Ishikawa (cell line): ENCODE measurements around the gene CCDC91.

Experiments
- CEBPB ChIP-seq: IDR thresholded peaks from 2 replicates; pipeline ENCODE4 v1.6.1; 2012
- CREB1 ChIP-seq: IDR thresholded peaks from 2 replicates; pipeline ENCODE4 v1.6.1; 2012; ENCODE audit warnings: low read depth
- EGR1 ChIP-seq: IDR thresholded peaks from 2 replicates; pipeline ENCODE4 v1.6.1; 2012
- EP300 ChIP-seq: IDR thresholded peaks from 2 replicates; pipeline ENCODE4 v1.6.1; 2012; ENCODE audit warnings: borderline replicate concordance
- FOXM1 ChIP-seq: IDR thresholded peaks from 2 replicates; pipeline ENCODE4 v1.6.1; 2012; ENCODE audit warnings: low read depth, borderline replicate concordance
- NFIC ChIP-seq: IDR thresholded peaks from 2 replicates; pipeline ENCODE4 v1.6.1; 2012
- RAD21 ChIP-seq: IDR thresholded peaks from 2 replicates; pipeline ENCODE4 v1.6.1; 2012; ENCODE audit warnings: low read depth
- TAF1 ChIP-seq: IDR thresholded peaks from 2 replicates; pipeline ENCODE4 v1.6.1; 2012; ENCODE audit warnings: low read depth, mild to moderate bottlenecking
- TCF12 ChIP-seq: IDR thresholded peaks from 2 replicates; pipeline ENCODE4 v1.6.1; 2012; ENCODE audit warnings: low read depth
- TEAD4 ChIP-seq: IDR thresholded peaks from 2 replicates; pipeline ENCODE4 v1.6.1; 2012
- YY1 ChIP-seq: IDR thresholded peaks from 2 replicates; pipeline ENCODE4 v1.6.1; 2012; ENCODE audit warnings: low read depth
- ZBTB7A ChIP-seq: IDR thresholded peaks from 2 replicates; pipeline ENCODE4 v1.6.1; 2012; ENCODE audit warnings: low read depth
- TF ChIP-seq, protein P1 (sequence below): IDR thresholded peaks from 2 replicates; pipeline ENCODE4 v1.6.1; 2012
- TF ChIP-seq, protein P2 (sequence below): IDR thresholded peaks from 2 replicates; pipeline ENCODE4 v1.6.1; 2012; ENCODE audit warnings: low read depth, mild to moderate bottlenecking
- TF ChIP-seq, protein P3 (sequence below): IDR thresholded peaks from 2 replicates; pipeline ENCODE4 v1.6.1; 2012

The CCDC91 gene

DNA sequence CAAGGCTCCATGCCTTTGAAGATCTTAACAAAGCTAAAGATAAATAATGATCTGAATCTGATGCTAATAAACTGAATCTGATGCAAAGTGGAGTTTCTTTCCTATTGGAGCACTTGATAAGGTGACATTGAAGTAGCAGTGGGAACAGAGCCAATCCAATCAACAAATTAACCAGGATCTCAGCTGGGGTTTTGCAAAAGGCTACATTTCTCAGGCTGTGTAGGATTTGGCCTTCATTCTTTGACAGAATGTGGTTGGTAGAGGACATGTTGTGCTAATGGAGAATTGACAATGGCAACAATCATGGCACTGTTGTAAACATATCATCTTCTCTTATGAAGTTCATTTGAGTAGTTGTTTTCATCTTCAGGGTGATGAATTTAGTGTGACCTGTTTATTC, 164.9 kb downstream of the CCDC91 start:
- TF ChIP-seq, protein P1, sequence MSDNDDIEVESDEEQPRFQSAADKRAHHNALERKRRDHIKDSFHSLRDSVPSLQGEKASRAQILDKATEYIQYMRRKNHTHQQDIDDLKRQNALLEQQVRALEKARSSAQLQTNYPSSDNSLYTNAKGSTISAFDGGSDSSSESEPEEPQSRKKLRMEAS: no peak
- TF ChIP-seq TAF1 (no peak), EP300 (no peak), CREB1 (no peak), CEBPB (no peak)

DNA sequence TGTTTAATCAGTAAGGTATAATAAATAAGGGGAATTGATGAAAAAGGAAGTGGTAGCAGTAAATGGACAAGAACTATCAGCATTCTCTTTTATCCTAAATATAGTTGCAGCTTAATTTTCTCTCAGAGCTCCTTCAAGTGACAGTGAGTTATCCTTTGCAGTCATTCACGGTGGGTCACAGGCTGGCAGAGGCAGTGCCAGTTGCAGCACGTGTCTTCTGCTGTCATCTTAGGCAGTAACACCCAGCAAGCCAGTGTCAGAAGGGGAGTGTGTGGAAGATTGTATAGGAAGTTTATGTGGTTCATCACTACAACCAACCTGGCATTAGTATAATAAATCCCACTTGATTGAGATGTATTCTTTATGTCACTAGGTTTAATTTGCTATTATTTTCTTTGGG, 170.0 kb downstream of the CCDC91 start:
- TF ChIP-seq ZBTB7A (no peak), TEAD4 (no peak), CEBPB (no peak), NFIC (no peak), TCF12 (no peak)
- TF ChIP-seq, protein P2, sequence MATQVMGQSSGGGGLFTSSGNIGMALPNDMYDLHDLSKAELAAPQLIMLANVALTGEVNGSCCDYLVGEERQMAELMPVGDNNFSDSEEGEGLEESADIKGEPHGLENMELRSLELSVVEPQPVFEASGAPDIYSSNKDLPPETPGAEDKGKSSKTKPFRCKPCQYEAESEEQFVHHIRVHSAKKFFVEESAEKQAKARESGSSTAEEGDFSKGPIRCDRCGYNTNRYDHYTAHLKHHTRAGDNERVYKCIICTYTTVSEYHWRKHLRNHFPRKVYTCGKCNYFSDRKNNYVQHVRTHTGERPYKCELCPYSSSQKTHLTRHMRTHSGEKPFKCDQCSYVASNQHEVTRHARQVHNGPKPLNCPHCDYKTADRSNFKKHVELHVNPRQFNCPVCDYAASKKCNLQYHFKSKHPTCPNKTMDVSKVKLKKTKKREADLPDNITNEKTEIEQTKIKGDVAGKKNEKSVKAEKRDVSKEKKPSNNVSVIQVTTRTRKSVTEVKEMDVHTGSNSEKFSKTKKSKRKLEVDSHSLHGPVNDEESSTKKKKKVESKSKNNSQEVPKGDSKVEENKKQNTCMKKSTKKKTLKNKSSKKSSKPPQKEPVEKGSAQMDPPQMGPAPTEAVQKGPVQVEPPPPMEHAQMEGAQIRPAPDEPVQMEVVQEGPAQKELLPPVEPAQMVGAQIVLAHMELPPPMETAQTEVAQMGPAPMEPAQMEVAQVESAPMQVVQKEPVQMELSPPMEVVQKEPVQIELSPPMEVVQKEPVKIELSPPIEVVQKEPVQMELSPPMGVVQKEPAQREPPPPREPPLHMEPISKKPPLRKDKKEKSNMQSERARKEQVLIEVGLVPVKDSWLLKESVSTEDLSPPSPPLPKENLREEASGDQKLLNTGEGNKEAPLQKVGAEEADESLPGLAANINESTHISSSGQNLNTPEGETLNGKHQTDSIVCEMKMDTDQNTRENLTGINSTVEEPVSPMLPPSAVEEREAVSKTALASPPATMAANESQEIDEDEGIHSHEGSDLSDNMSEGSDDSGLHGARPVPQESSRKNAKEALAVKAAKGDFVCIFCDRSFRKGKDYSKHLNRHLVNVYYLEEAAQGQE: no peak

DNA sequence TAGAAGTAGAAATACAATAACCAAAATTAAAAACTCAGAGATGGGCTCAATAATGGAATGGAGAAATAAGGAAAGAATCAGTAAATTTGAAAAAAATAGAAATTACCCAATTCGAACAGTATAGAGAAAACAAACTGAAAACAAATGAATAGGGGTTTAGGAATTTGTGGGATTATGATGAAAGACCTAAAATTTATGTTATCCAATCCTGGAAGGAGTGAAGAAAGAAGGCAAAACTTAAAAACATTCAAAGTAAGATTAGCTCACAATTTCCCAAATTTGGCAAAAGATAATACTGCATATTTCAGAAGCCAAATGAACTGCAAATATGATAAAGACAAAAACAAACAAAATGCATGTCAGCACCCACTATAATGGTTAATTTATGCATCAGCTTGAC, 177.1 kb downstream of the CCDC91 start:
- TF ChIP-seq RAD21 (no peak), CREB1 (no peak), ZBTB7A (no peak), CEBPB (no peak), FOXM1 (no peak), TCF12 (no peak), NFIC (no peak), TAF1 (no peak), YY1 (no peak), EGR1 (no peak), EP300 (no peak), TEAD4 (no peak)
- TF ChIP-seq, protein P2: no peak
- TF ChIP-seq, protein P3, sequence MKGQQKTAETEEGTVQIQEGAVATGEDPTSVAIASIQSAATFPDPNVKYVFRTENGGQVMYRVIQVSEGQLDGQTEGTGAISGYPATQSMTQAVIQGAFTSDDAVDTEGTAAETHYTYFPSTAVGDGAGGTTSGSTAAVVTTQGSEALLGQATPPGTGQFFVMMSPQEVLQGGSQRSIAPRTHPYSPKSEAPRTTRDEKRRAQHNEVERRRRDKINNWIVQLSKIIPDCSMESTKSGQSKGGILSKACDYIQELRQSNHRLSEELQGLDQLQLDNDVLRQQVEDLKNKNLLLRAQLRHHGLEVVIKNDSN: no peak

DNA sequence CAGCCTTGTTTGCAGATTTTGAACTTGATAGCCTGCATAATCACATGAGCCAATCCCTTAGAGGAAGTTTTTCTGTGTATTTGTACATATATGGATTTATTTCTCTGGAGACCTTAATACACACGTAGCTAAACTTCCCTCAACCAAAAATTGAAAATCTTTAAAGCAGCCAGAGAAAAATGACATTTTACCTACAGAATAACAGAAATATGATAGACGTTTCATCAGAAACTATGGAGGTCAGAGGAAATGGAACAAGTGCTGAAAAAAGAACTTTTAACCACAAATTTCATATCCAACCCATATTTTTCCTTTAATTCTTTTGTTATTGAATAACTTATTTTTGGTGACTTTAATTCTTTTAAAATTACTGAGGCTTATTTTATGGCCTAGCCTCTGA, 177.7 kb downstream of the CCDC91 start:
- TF ChIP-seq, protein P3: no peak
- TF ChIP-seq CEBPB: no peak
- TF ChIP-seq FOXM1: no peak
- TF ChIP-seq, protein P1: no peak
- no peak for TF ChIP-seq EP300
- TF ChIP-seq, protein P2: no peak
- TF ChIP-seq TAF1: no peak

GRCh38 chr12:28369483-28369882, 179.2 kb downstream of the CCDC91 start:
- TF ChIP-seq, protein P3: no peak
- TF ChIP-seq ZBTB7A (no peak), CREB1 (no peak), FOXM1 (no peak), TAF1 (no peak), YY1 (no peak), TCF12 (no peak)
